NB4 (cell line): ENCODE results near the gene IMP3.

ENCODE experiments used
- DNase-seq: peaks from one replicate; pipeline ENCODE4 v3.0.0; 2010; ENCODE audit warnings: low read depth
- H3K4me3 ChIP-seq: one replicate; pipeline ENCODE4 v1.5.1; 2011; ENCODE audit warnings: mild to moderate bottlenecking, low read depth, low read length, moderate library complexity
- CTCF ChIP-seq: IDR thresholded peaks from one replicate; pipeline ENCODE4 v1.5.1; 2012; ENCODE audit warnings: low read depth, low read length
- MYC ChIP-seq: IDR thresholded peaks from 2 replicates; pipeline ENCODE4 v1.6.1; 2011; ENCODE audit warnings: low read depth, low read length
- POLR2A ChIP-seq: IDR thresholded peaks from 2 replicates; pipeline ENCODE4 v1.6.1; 2011; ENCODE audit warnings: mild to moderate bottlenecking; ENCODE audit not compliant: insufficient read length; ENCODE audit errors: extremely low read depth
- TF ChIP-seq, protein P1 (sequence below): IDR thresholded peaks from 2 replicates; pipeline ENCODE4 v1.6.1; 2011; ENCODE audit warnings: low read depth, low read length

IMP3 gene

GRCh38 chr15:75671730-75672602 is 31.9 kb upstream of the IMP3 start:
- TF ChIP-seq, protein P1, sequence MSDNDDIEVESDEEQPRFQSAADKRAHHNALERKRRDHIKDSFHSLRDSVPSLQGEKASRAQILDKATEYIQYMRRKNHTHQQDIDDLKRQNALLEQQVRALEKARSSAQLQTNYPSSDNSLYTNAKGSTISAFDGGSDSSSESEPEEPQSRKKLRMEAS, result peak; percentile 41
- TF ChIP-seq CTCF, result no peak
- TF ChIP-seq MYC, result peak; percentile 45
- DNase-seq, result peak; percentile 43
- no peak overlapping the region for H3K4me3 ChIP-seq

- no peak for DNase-seq
- TF ChIP-seq MYC (no peak), CTCF (no peak), POLR2A (no peak)
- TF ChIP-seq, protein P1, result no peak
- H3K4me3 ChIP-seq, result no peak overlapping the region
Observed at GRCh38 chr15:75669879-75670212, 29.8 kb upstream of the IMP3 start.

DNA sequence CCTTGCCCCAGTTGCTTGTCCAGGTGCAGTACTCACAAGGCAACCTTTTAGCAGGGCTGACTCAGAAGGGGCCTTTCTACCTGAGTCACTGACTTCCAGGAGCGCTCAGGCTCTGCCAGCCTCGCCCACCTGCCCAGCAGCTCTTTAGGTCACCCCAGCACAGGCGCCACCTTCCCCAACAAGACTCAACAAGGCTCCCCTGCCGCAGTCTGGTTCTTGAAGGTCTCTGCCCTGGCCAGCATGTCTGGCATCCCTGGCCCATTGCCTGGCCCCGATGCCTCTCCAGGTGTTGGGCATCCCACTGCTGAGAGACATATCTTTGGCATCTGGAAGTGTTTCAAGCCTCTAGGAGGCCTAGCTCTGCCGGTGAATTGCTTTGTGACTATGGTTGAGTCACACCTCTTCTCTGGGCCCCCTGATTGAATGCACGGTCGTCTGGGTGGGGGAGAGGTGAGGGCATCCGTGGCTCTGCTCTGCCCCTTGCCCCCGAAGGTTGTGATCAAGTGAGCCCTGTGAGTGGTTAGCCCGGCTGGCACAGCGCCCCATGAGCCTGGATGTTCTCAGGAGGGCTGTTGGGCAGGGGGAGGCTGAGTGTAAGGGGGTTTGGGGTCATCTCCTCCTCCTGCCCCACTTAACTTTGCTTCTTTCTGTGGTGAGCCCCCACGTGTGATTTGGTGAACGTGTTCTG is 29.3 kb upstream of the IMP3 start:
- no peak overlapping the region for H3K4me3 ChIP-seq
- no peak for TF ChIP-seq CTCF
- TF ChIP-seq MYC, result no peak
- TF ChIP-seq POLR2A, result no peak
- TF ChIP-seq, protein P1, result no peak
- no peak for DNase-seq

DNA sequence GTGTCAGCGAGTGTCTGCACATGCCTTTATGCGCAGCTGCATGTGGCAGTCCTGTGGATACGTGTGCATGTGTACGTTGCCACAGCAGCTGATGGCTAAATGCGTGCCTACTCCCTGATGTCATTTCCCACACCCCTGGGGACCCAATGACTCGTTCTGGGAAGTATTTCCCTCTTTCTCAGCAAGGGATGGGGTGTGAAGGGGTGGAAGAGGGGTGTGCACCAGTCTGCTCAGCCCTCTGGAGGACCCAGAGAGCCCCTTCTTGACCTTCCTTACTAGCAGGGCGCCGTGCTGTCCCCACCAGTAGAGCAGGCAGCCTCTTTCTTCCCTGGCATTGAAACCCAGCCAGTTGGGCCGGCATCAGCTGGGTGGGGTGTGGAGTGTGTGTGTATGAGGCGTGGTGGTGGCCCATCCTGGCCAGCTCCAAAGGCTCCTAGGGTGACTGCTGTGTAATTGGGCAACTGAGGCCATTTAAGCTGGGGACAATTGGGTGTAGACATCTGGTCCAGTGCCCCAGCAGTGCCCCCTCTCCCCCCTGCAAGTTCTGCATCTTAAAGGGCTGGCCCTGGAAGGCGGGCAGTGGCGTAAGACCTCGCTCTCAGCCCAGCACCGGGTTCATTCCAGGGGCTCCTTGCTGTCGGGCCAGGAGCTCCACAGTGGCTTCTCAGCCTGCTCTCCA is 26.9 kb upstream of the IMP3 start:
- no peak overlapping the region for H3K4me3 ChIP-seq
- peak; percentile 50 for DNase-seq
- TF ChIP-seq POLR2A (no peak), MYC (no peak), CTCF (no peak)
- TF ChIP-seq, protein P1, result peak; percentile 29; the same call in 1 of the 2 replicates

DNA sequence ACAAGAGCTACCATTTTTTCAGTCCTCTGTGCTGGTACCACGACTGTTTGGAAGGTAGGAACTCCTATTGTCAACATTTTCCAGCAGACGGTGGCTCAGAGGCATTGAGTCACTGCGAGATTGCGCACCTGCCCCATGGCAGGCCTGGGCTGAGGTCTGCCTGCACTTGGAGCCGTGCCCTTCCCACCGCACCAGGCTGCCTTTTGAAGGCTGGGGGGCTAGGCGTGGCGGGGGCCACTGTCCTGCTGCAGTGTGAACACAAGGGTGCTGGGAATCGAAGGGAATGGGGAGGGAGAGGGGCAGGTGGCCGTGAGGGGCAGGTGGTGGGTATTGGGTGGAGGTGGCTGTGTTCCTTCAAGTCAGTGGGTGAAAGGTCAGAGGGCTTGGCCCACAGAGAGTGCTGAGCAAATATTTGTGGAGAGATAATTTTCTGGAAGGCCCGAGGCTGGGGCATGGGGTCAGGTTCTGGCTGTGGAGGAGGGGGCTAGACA is 24.0 kb upstream of the IMP3 start:
- no peak overlapping the region for H3K4me3 ChIP-seq
- DNase-seq, result no peak
- no peak for TF ChIP-seq POLR2A
- TF ChIP-seq, protein P1, result no peak
- no peak for TF ChIP-seq MYC
- TF ChIP-seq CTCF, result no peak
